CD4-positive, alpha-beta T cell treated with Interleukin-10 for 1 hour (primary cell): ENCODE measurements around the gene DLX3.

ENCODE experiments used
- DNase-seq: peaks from one replicate; pipeline ENCODE4 v3.0.0-alpha.2; 2020

Gene DLX3

GRCh38 chr17:50022463-50023130 lies 27.6 kb upstream of the DLX3 start:
- no peak for DNase-seq

DNA sequence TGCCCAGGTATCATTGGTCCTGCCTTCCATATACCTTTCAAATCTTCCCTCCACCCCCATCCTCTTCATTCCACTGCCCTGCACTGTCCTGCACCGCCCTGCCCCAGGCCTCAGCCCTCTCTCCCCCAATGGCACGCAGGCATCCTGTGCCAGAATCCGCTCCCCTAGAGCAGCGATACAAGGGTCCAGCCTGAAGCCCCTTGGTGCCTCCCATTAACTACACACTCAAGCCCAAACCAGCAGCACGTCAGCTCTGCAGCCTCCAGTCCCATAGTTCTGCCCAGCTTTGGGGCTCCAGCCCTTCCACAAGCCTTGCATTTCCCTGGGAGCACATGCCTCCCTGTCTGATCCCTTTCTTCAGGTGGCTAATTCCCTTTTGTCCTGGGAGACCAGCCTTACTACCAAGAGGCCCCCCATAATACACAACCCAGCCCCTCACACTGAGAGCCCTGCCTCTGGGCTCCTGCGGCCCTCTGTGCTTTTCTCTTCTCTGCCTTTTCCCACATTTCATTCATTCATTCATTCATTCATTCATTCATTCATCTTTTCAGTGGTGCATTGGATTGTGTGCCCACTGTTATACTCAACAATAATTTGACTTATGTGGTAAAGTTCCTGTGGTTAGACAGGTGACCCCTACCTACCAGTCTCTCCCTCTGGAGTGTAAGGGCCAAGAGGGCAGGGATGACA lies 26.8 kb upstream of the DLX3 start:
- DNase-seq, result no peak

DNA sequence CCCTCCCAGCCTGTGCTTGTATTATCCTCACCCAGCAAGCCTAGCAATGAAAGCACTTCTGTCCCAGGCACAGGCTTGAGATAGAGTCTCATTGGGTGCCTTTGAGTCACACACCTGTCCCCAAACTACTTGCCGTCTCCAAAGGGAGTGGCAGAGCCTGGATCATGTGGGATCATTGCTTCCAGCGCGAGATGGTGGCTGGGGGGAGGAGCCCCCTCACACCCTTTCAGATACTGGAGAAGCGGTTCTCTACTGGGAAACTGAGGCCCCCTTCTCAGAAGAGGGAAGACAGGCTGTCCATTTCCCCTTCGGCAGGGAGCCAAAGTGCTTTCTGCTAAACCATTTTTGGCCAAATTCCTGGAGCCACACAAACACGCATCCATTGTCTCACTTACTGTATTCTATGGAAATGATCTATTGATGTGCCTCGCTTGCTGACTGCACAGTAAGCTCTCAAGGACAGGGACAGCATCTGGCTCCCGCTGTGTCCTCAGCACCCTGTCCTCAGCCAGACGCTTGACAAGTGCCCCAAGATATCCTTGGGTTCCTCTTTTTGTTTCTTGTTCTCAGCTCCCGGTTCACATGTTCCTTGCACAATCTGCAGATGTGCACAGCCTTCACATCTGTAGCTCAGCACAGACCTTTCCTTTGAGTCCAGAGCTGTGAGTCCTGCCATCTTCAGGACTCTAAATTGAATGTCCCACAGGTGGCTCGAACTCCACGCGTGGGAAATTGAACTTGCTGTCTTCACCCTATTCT lies 26.0 kb upstream of the DLX3 start:
- DNase-seq, result no peak

DNA sequence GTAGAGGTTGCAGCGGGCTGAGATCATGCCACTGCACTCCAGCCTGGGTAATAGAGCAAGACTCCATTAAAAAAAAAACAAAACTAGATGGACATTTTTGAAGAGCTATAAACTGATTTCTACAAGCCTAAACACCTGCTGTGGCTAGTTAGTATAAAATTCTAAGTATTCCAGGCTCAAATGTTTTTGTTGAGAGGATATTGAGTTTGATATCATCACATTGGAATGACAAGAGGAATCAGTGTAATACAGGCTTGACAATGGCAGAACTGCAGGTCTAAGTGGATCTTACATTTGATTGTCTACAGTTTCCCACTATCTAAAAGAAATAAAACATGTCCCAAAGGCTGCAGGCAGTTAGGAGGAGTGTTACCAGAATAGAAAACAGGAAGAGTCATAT lies 23.9 kb upstream of the DLX3 start:
- no peak for DNase-seq

- no peak for DNase-seq
These were observed 20.1 kb upstream of the DLX3 start for GRCh38 chr17:50015146-50015545.

DNA sequence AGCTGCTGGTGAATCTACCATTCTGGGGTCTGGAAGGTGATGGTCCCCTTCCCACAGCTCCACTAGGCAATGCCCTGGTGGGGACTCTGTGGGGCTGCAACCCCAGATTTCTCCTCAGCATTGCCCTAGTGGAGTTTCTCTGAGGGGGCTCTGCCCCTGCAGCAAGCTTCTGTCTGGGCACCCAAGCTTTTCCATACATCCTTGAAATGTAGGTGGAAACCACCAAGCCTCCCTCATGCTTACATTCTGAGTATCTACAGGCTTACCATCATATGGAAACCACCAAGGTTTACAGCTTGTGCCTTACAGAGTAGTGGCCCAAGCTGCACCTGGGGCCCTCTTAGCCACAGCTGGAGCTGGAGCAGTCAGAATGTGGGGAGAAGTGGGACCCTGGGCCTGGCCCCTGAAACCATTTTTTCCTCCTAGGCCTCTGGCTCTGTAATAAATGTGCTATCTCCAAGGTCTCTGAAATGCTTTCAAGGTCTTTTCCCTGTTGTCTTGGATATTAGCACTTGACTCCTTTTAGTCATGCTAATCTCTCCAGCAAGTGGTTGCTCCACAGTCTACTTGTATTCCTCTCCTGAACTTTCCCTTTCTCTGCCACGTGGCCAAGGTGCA lies 19.6 kb upstream of the DLX3 start:
- DNase-seq, result no peak

DNA sequence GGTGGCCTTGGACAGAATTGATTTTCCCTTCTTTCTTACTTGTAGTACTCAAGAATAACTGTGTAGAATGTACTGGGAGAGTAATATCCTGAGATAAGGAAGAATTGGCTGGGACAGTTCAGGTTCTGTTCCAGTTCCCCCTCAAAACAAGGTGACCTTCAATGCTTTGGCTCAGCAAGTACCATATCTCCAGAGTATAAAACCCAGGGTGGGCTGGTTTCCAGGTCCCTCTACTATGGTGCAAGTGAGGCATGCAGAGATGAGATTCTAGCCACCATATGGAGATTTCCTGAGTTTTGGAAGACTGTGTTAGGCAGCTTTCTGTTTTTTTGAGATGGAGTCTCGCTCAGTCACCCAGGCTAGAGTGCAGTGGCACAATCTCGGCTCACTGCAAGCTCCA lies 18.1 kb upstream of the DLX3 start:
- no peak for DNase-seq

DNA sequence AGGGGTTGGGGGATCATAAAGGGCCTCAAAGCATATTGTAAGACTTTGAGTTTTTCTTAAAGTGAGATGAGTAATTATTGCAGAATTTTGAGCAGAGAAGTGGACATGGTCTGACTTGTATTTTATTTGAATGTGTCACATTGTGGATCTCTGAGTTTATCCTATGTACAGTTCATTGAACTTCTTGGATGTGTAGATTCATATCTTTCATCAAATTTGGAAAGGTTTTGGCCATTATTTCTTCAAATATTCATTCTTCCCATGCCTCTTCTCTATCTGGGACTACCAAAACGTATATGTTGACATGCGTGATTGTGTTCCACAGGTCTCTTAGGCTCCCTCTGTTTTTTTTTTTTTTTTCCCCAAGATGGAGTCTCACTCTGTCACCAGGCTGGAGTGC lies 14.3 kb upstream of the DLX3 start:
- DNase-seq, result no peak

DNA sequence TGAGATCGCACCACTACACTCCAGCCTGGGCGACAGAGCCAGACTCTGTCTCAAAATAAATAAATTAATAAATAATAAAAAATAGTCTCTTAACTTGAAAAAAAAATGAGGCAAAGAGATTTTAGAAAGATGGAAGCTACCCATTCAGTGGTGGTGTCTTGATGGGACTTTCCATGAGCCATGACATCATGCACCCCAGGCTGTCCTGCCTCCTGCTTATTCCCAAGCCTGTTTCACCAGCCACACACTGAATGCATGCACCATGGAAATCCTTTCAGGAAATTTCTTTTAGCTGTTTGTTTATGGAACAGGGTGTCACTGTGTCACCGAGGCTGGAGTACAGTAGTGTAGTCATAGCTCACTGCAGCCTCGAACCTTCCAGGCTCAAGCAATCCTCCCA lies 8.9 kb upstream of the DLX3 start:
- DNase-seq, result no peak

GRCh38 chr17:49998836-49999511 lies 4.0 kb upstream of the DLX3 start:
- DNase-seq, result no peak

- DNase-seq, result peak; percentile 88
These were observed 3.0 kb upstream of the DLX3 start for GRCh38 chr17:49997773-49998703.

DNA sequence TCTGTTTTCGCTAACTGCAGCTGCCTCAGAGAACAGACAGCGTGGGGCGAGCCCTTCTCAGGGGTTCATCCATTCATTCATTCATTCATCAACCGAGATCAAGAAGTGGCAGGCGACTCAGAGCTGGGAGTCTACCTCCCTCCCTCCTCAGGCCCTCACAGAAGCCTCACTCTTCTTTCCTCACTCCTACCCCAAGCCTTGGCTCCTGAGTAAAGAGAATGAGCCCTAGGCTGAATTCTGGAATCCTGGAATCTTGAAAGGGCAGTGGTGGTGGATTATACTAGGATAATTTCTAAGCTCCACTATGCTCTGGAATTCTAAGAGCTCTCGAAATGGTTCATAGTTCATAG lies 2.3 kb upstream of the DLX3 start:
- no peak for DNase-seq

DNA sequence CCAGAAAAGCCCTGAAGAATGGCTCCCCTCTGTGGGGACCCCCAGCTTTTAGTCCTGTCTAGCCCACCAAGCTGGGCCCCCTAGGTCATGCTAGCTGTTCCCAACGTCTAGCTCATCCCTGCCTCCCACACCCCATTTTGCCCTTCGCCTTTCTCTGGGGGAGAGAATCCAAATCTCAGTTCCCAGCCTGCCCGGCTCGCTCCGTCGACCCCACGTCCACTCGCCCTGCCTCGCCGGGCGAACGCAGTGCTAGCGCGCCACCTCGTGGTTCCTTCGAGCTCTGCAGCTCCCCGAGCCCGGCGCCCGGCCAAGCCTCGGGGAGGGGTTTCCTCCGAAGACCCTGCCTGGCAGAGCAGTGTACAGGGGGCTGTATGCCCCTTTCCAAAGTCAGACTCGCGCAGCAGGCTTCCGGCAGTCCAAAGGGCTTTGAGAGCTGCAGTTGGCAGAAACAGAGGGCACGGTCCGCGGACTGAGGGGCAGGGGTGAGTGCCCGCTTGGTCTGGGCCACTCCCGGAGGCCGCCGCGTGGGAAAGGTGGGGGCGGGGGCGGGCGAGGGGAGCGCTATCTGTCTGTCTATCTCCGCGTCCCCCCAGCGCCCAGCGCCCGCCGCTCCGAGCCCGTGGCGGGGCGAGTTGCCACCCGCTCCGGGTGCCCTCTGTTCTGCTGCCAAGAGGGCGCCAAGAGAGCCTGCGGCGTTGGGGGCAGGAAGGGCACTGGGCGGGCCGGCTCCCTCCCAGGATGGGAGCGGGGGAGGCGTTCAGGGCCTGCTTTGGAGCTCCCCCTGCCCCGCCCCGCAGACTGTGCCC lies 1.7 kb upstream of the DLX3 start:
- peak; percentile 71 for DNase-seq

DNA sequence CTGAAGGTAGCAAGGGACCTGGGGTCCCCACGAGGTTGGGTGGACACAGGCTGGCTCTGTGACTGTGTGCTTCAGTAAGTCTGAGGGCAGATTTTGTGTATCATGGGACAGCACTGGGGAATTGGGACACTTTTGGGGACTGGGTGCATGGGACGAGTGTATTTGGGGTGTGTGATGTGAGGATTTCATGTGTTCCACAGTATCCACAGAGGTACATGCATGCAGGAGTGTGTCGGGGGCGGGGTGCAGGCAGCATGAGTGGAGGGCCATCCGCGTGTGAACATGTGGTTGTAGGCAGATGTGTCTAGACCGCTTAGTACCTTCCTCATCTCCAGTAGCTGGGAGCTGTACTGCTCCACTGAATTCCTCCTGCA lies 1.1 kb upstream of the DLX3 start:
- DNase-seq, result no peak

DNA sequence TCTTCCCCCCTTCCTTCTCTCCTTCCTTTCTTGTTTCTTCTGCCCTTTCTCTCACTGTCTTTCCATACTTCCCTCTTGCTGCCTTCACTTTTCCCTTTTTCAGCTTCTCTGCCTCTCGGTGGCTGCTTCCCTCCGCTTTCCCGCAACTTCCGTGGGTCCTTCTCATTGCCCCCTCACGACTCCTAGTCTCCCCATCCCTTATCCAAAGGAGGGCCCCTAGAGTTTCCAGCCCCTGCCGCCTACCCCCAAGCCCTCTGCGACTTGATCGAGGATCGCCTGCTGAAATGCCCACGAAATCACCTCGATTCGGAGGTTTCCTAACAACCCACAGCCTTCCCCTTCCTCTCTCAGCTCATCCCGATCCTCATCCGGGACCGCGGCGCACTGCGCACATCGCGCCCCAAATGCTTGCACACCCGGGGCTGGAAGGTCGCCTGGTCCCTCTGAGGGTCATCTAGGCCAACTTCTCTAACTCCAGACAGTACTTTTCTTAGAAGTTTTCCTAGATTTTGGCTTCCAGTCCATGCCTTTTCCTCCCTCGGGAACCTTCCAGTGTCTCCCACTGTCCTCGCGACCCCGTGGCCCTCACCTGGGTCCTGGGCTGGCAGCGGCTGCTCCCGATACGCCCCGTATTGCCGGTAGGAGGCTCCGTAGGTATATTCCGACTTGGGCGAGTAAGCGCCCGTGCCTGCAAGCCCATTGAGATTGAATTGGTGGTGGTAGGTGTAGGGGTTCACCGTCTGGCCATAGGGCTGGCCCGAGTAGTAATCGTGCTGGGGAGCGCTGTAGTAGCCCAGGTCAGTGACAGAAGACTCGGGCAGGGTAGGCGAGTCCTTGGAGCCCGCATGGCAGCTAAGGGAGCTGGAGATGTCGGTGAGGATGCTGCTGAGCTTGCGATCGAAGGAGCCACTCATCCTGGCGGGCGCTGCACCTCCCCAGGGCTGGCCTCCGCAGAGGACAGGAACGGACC lies 654 bp downstream of the DLX3 start:
- DNase-seq, result no peak

- no peak for DNase-seq
These were observed 1.5 kb downstream of the DLX3 start for GRCh38 chr17:49993423-49994060.

DNA sequence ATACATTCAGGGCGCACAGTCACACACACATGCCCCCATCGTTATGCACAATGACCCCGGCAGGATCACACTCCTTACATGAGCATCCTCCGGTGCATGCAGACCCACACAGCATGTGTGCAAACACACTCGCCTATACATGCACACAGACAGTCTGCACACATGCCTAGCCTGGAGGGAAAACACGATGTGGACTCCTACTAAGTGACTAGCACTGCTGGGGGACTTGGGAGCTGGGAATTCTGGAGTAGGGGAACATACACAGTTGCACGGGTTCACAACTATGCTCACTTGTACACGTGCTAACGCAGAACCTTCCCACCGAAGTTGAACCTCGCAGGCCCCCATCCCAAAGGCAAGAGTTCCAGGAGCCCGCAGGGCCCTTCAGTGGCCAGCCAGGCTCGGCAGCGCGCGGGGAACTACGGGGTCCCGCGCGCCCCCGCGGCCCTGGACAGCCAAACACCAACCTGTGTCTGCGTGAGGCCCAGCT lies 2.0 kb downstream of the DLX3 start:
- DNase-seq, result no peak

DNA sequence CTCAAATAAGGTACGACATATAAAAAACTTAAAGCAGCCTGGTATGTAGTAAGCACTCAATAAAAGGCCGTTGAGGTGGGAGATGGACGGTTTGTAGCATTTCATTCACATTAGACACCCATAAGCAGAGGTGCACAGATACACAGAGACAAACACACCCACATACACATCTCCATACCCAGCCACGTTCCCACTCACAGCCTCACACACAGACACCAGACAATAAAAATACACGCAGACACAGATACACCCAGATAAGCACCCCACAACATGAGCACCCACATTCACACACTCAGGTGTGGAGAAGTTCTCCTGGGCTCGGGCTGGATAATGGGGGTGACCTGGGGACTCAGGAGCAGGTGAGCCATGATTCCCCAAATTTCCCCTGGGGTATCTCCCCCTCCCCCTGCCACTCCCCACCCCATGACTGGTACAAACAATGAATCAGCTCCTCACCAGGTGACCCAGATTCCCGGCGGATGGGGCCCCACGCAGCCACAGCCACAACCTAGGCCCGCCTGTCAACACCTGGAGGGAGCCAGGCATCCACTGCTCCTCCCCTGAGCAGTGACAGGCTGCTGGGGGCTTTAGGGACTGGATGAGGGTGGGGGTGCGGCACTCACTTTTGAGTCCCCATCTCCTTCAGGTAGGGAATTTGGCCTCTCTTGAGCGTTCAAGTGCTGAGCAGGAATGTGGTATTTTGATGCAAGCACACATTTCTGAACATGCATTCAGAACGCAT lies 2.7 kb downstream of the DLX3 start:
- DNase-seq, result no peak

GRCh38 chr17:49991409-49991808 lies 3.6 kb downstream of the DLX3 start:
- DNase-seq, result no peak
